HepG2 (cell line): ENCODE data around the gene TBC1D4. TPM values are rescaled to one million over a fixed set of nuclear protein-coding genes. Genes with fewer than 3 reads are reported as not detected.

Experiments
- ELF3 ChIP-seq: IDR thresholded peaks from 2 replicates; pipeline ENCODE4 v1.6.1; 2016; ENCODE audit warnings: missing genetic modification reagents, missing compliant biosample characterization
- FOXJ3 ChIP-seq: sonication (generic); formaldehyde crosslinking; IDR thresholded peaks from 2 replicates; pipeline ENCODE4 v1.4.0; 2020; ENCODE audit warnings: missing genetic modification reagents, mild to moderate bottlenecking, borderline replicate concordance
- HNF4A ChIP-seq: sonication (generic); formaldehyde crosslinking; IDR thresholded peaks from 2 replicates; pipeline ENCODE4 v1.4.0; 2020; ENCODE audit warnings: missing genetic modification reagents
- MTA3 ChIP-seq: sonication (generic); formaldehyde crosslinking; IDR thresholded peaks from 2 replicates; pipeline ENCODE4 v1.4.0; 2020; ENCODE audit warnings: missing genetic modification reagents
- SOX5 ChIP-seq: IDR thresholded peaks from 2 replicates; pipeline ENCODE4 v1.6.1; 2016; ENCODE audit warnings: borderline replicate concordance
- SOX6 ChIP-seq, 2 experiments: fragments of 450-650 bp in 1 of 2; sonication (generic) in 1 of 2; formaldehyde crosslinking in 1 of 2; IDR thresholded peaks; 2 replicates each; pipeline versions ENCODE4 v1.4.0 to v1.6.1; 2017 to 2020; ENCODE audit warnings: antibody characterized with exemption in 1 of 2, mild to moderate bottlenecking in 1 of 2, missing genetic modification reagents in 1 of 2
- SRSF4 ChIP-seq: fragments of 200-400 bp; formaldehyde crosslinking; IDR thresholded peaks from one replicate; pipeline ENCODE4 v1.6.1; 2018; ENCODE audit warnings: mild to moderate bottlenecking, low read depth, low read length, moderate library complexity; ENCODE audit not compliant: poor library complexity, severe bottlenecking
- ZKSCAN5 ChIP-seq: sonication (generic); formaldehyde crosslinking; IDR thresholded peaks from 2 replicates; pipeline ENCODE4 v1.5.1; 2020; ENCODE audit warnings: mild to moderate bottlenecking, missing genetic modification reagents
- ZNF331 ChIP-seq: sonication (generic); formaldehyde crosslinking; IDR thresholded peaks from 2 replicates; pipeline ENCODE4 v1.4.0; 2020; ENCODE audit warnings: missing genetic modification reagents
- polyA plus RNA-seq, 8 experiments: library from polyadenylated mRNA; depleted of rRNA in 3 of 8; stranded (reverse) in 7 of 8; unstranded in 1 of 8; fragments of >200 nt; fragmentation: Illumina TruSeq in 4 of 8; extraction: Trizol in 4 of 8; gene quantifications; 2 replicates each; pipeline versions ENCODE4 v1.2.1 to v1.2.3, GENCODE V29; 2011 to 2016; ENCODE audit warnings: low read depth in 4 of 8, missing spikeins in 1 of 8, mixed read lengths in 1 of 8; ENCODE audit not compliant: insufficient read depth in 1 of 8
- total RNA-seq, 5 experiments: library from RNA; depleted of rRNA; stranded (reverse); fragments of >200 nt; fragmentation: Illumina TruSeq; extraction: Trizol; gene quantifications; 2 replicates each; pipeline ENCODE4 v1.2.3, GENCODE V29; 2016; ENCODE audit warnings: low read depth in 1 of 5
- TF ChIP-seq, protein P1 (sequence below): sonication (generic); formaldehyde crosslinking; conservative IDR thresholded peaks from 2 replicates; pipeline ENCODE4 v1.4.0; 2020; ENCODE audit warnings: missing genetic modification reagents
- TF ChIP-seq, protein P2 (sequence below), 2 experiments: sonication (generic) in 1 of 2; formaldehyde crosslinking in 1 of 2; IDR thresholded peaks; 2 replicates each; pipeline versions ENCODE4 v1.6.1 to v1.9.0; 2014 to 2022; ENCODE audit warnings: antibody characterized with exemption in 1 of 2, borderline replicate concordance in 1 of 2, inconsistent platforms in 1 of 2, low read depth in 1 of 2, missing genetic modification reagents in 1 of 2
- TF ChIP-seq, protein P3 (sequence below): fragments of 450-650 bp; IDR thresholded peaks from 2 replicates; pipeline ENCODE4 v1.6.1; 2016

Gene TBC1D4
- total and polyA plus RNA-seq, 2 of the 13 experiments (the other 11 are each of a cell fraction or from before 2014, with no cell fraction given): 35.9 to 64.4 TPM

DNA sequence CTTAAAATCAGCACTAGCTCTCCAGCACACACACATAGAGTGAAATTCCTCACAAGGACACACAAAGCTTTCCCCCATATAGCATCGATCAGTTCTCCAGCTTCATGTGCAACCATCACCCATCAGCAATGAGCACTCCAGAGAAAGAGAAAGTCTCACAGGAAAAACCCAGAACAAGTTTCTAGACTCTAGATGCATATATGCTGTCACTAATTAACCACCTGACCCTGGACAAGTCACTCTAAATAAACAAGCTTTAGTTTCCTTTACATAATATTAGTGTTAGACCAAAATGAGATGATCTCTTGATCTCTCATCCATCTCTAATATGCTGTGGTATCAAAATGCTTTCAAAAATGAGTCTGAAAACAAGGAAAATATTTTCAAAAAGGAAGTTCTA lies 81.2 kb downstream of the TBC1D4 start (continued):
- TF ChIP-seq HNF4A: peak; percentile 37
- no peak for TF ChIP-seq ZNF331 (CRISPR knock-in tag)
- no peak for TF ChIP-seq ZKSCAN5 (CRISPR knock-in tag)
- 0 out of 2 replicates have a peak, but pooled peaks have one; percentile 42 for TF ChIP-seq FOXJ3 (CRISPR knock-in tag)
- peak; percentile 34 for TF ChIP-seq ELF3 (CRISPR knock-in tag)
- TF ChIP-seq SOX6 (IDR thresholded peaks at IDR 0.05): no peak
- peak; percentile 31; the same call in 1 of the 2 replicates for TF ChIP-seq SOX6 (CRISPR knock-in tag; IDR thresholded peaks at IDR 0.05)
- TF ChIP-seq, protein P1, sequence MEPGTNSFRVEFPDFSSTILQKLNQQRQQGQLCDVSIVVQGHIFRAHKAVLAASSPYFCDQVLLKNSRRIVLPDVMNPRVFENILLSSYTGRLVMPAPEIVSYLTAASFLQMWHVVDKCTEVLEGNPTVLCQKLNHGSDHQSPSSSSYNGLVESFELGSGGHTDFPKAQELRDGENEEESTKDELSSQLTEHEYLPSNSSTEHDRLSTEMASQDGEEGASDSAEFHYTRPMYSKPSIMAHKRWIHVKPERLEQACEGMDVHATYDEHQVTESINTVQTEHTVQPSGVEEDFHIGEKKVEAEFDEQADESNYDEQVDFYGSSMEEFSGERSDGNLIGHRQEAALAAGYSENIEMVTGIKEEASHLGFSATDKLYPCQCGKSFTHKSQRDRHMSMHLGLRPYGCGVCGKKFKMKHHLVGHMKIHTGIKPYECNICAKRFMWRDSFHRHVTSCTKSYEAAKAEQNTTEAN (CRISPR knock-in tag): 0 out of 2 replicates have a peak, but pooled peaks have one; percentile 62
- TF ChIP-seq, protein P2, sequence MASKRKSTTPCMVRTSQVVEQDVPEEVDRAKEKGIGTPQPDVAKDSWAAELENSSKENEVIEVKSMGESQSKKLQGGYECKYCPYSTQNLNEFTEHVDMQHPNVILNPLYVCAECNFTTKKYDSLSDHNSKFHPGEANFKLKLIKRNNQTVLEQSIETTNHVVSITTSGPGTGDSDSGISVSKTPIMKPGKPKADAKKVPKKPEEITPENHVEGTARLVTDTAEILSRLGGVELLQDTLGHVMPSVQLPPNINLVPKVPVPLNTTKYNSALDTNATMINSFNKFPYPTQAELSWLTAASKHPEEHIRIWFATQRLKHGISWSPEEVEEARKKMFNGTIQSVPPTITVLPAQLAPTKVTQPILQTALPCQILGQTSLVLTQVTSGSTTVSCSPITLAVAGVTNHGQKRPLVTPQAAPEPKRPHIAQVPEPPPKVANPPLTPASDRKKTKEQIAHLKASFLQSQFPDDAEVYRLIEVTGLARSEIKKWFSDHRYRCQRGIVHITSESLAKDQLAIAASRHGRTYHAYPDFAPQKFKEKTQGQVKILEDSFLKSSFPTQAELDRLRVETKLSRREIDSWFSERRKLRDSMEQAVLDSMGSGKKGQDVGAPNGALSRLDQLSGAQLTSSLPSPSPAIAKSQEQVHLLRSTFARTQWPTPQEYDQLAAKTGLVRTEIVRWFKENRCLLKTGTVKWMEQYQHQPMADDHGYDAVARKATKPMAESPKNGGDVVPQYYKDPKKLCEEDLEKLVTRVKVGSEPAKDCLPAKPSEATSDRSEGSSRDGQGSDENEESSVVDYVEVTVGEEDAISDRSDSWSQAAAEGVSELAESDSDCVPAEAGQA (IDR thresholded peaks at IDR 0.05; ENCODE audit: low read depth): no peak
- TF ChIP-seq, protein P2 (CRISPR knock-in tag; IDR thresholded peaks at IDR 0.05; ENCODE audit: borderline replicate concordance): no peak
- TF ChIP-seq MTA3 (CRISPR knock-in tag): no peak
- TF ChIP-seq SRSF4: no peak
- peak; percentile 39; the same call in 1 of the 2 replicates for TF ChIP-seq SOX5 (CRISPR knock-in tag)
- TF ChIP-seq, protein P3, sequence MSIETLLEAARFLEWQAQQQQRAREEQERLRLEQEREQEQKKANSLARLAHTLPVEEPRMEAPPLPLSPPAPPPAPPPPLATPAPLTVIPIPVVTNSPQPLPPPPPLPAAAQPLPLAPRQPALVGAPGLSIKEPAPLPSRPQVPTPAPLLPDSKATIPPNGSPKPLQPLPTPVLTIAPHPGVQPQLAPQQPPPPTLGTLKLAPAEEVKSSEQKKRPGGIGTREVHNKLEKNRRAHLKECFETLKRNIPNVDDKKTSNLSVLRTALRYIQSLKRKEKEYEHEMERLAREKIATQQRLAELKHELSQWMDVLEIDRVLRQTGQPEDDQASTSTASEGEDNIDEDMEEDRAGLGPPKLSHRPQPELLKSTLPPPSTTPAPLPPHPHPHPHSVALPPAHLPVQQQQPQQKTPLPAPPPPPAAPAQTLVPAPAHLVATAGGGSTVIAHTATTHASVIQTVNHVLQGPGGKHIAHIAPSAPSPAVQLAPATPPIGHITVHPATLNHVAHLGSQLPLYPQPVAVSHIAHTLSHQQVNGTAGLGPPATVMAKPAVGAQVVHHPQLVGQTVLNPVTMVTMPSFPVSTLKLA: no peak
